ENCODE data around the gene MYO15A.

The MYO15A gene

GRCh38 chr17:18105027-18105426, 3.5 kb upstream of the MYO15A start:
- 99% methylated on average over 3 of the region's 3 CpGs for WGBS

GRCh38 chr17:18105595-18105994, 3.0 kb upstream of the MYO15A start:
- 93% methylated on average over 6 of the region's 6 CpGs for WGBS
- no peak for DNase-seq
- H3K27me3 ChIP-seq (ENCODE audit: control insufficient read depth in 1 of 2, insufficient read depth in 1 of 2, low read length in 2 of 2), result peaks cover 0 to under 1% of the 10 kb centered on the region in 2 experiments

More at GRCh38 chr17:18105027-18105426, 3.5 kb upstream of the MYO15A start:
- H3K27ac ChIP-seq (ENCODE audit: low read length, poor library complexity, severe bottlenecking), result no peak overlapping the region
- no peaks in the 10 kb centered on the region for H3K9me3 ChIP-seq (ENCODE audit: control insufficient read depth, low read length)
- H4K8ac ChIP-seq (ENCODE audit: low read length), result no peak overlapping the region
- no peak overlapping the region for H2AFZ ChIP-seq (ENCODE audit: low read depth, low read length)
- H2BK15ac ChIP-seq (ENCODE audit: low read depth, poor library complexity, severe bottlenecking), result no peak overlapping the region
- H3K23ac ChIP-seq (ENCODE audit: low read length in 2 of 2), result no peak overlapping the region
- no peak overlapping the region for H2BK5ac ChIP-seq (ENCODE audit: low read depth, low read length, poor library complexity, severe bottlenecking)
- peaks cover 58 to 71% of the 10 kb centered on the region in 2 experiments for H3K36me3 ChIP-seq (ENCODE audit: control insufficient read depth in 1 of 2, insufficient read depth in 2 of 2, low read depth in 1 of 2, low read length in 2 of 2)
- H3K79me1 ChIP-seq (replicated peaks; ENCODE audit: low read length, poor library complexity, severe bottlenecking), result peaks cover 3% of the 10 kb centered on the region
- no peak overlapping the region for H3K4me3 ChIP-seq (ENCODE audit: insufficient read depth in 1 of 2, low read depth in 1 of 2, low read length in 2 of 2)
- H2AK5ac ChIP-seq (ENCODE audit: low read length, severe bottlenecking), result no peak overlapping the region
- H3K9ac ChIP-seq (ENCODE audit: low read length), result no peak overlapping the region
- no peak overlapping the region for H3K4me2 ChIP-seq (ENCODE audit: low read length, poor library complexity, severe bottlenecking)
- H3K18ac ChIP-seq (ENCODE audit: low read depth in 1 of 2, low read length in 2 of 2), result no peak overlapping the region
- H4K91ac ChIP-seq (ENCODE audit: low read length), result peak overlapping the region; percentile 65
- peaks cover 3% of the 10 kb centered on the region for H3K4me1 ChIP-seq (ENCODE audit: control insufficient read depth, insufficient read depth, low read depth, low read length)
- H3K14ac ChIP-seq (ENCODE audit: low read length in 2 of 2), result no peak overlapping the region
- no peak overlapping the region for H2BK12ac ChIP-seq (ENCODE audit: low read length in 2 of 2)
- no peak overlapping the region for H2BK120ac ChIP-seq (ENCODE audit: low read depth, low read length)
- no peak for DNase-seq
- H3K27me3 ChIP-seq (ENCODE audit: control insufficient read depth in 1 of 2, insufficient read depth in 1 of 2, low read length in 2 of 2), result no peaks in the 10 kb centered on the region
- no peak overlapping the region for H3K4ac ChIP-seq (ENCODE audit: low read depth in 1 of 2, low read length in 2 of 2)

GRCh38 chr17:18106211-18106610, 2.3 kb upstream of the MYO15A start:
- peaks cover 0 to 6% of the 10 kb centered on the region in 2 experiments for H3K27me3 ChIP-seq (ENCODE audit: control insufficient read depth in 1 of 2, insufficient read depth in 1 of 2, low read length in 2 of 2)
- H2BK120ac ChIP-seq (ENCODE audit: low read depth, low read length), result no peak overlapping the region
- no peak overlapping the region for H3K4me2 ChIP-seq (ENCODE audit: low read length, poor library complexity, severe bottlenecking)
- H2AFZ ChIP-seq (ENCODE audit: low read depth, low read length), result no peak overlapping the region
- H2BK15ac ChIP-seq (ENCODE audit: low read depth, poor library complexity, severe bottlenecking), result no peak overlapping the region
- no peak overlapping the region for H2BK5ac ChIP-seq (ENCODE audit: low read depth, low read length, poor library complexity, severe bottlenecking)
- H4K91ac ChIP-seq (ENCODE audit: low read length), result no peak overlapping the region
- H4K8ac ChIP-seq (ENCODE audit: low read length), result no peak overlapping the region
- no peak overlapping the region for H3K27ac ChIP-seq (ENCODE audit: low read length, poor library complexity, severe bottlenecking)
- DNase-seq, result no peak
- H3K9me3 ChIP-seq (ENCODE audit: control insufficient read depth, low read length), result no peaks in the 10 kb centered on the region
- peaks cover 46 to 60% of the 10 kb centered on the region in 2 experiments for H3K36me3 ChIP-seq (ENCODE audit: control insufficient read depth in 1 of 2, insufficient read depth in 2 of 2, low read depth in 1 of 2, low read length in 2 of 2)
- no peak overlapping the region for H3K9ac ChIP-seq (ENCODE audit: low read length)
- no peak overlapping the region for H2BK12ac ChIP-seq (ENCODE audit: low read length in 2 of 2)
- H3K14ac ChIP-seq (ENCODE audit: low read length in 2 of 2), result no peak overlapping the region
- H2AK5ac ChIP-seq (ENCODE audit: low read length, severe bottlenecking), result no peak overlapping the region
- no peak overlapping the region for H3K4ac ChIP-seq (ENCODE audit: low read depth in 1 of 2, low read length in 2 of 2)
- 97% methylated on average over 6 of the region's 9 CpGs for WGBS
- H3K4me3 ChIP-seq (ENCODE audit: insufficient read depth in 1 of 2, low read depth in 1 of 2, low read length in 2 of 2), result no peak overlapping the region
- no peaks in the 10 kb centered on the region for H3K79me1 ChIP-seq (replicated peaks; ENCODE audit: low read length, poor library complexity, severe bottlenecking)
- H3K4me1 ChIP-seq (ENCODE audit: control insufficient read depth, insufficient read depth, low read depth, low read length), result peaks cover 3% of the 10 kb centered on the region
- H3K23ac ChIP-seq (ENCODE audit: low read length in 2 of 2), result no peak overlapping the region
- no peak overlapping the region for H3K18ac ChIP-seq (ENCODE audit: low read depth in 1 of 2, low read length in 2 of 2)

More at GRCh38 chr17:18105595-18105994, 3.0 kb upstream of the MYO15A start:
- no peaks in the 10 kb centered on the region for H3K79me1 ChIP-seq (replicated peaks; ENCODE audit: low read length, poor library complexity, severe bottlenecking)
- no peak overlapping the region for H2AK5ac ChIP-seq (ENCODE audit: low read length, severe bottlenecking)
- H3K36me3 ChIP-seq (ENCODE audit: control insufficient read depth in 1 of 2, insufficient read depth in 2 of 2, low read depth in 1 of 2, low read length in 2 of 2), result peaks cover 52 to 66% of the 10 kb centered on the region in 2 experiments
- H2BK5ac ChIP-seq (ENCODE audit: low read depth, low read length, poor library complexity, severe bottlenecking), result no peak overlapping the region
- H2BK12ac ChIP-seq (ENCODE audit: low read length in 2 of 2), result no peak overlapping the region
- peaks cover 3% of the 10 kb centered on the region for H3K4me1 ChIP-seq (ENCODE audit: control insufficient read depth, insufficient read depth, low read depth, low read length)
- H3K4ac ChIP-seq (ENCODE audit: low read depth in 1 of 2, low read length in 2 of 2), result no peak overlapping the region
- no peak overlapping the region for H3K27ac ChIP-seq (ENCODE audit: low read length, poor library complexity, severe bottlenecking)
- no peaks in the 10 kb centered on the region for H3K9me3 ChIP-seq (ENCODE audit: control insufficient read depth, low read length)
- H3K9ac ChIP-seq (ENCODE audit: low read length), result no peak overlapping the region
- no peak overlapping the region for H4K91ac ChIP-seq (ENCODE audit: low read length)
- H3K14ac ChIP-seq (ENCODE audit: low read length in 2 of 2), result no peak overlapping the region
- no peak overlapping the region for H3K18ac ChIP-seq (ENCODE audit: low read depth in 1 of 2, low read length in 2 of 2)
- no peak overlapping the region for H2AFZ ChIP-seq (ENCODE audit: low read depth, low read length)
- no peak overlapping the region for H3K4me3 ChIP-seq (ENCODE audit: insufficient read depth in 1 of 2, low read depth in 1 of 2, low read length in 2 of 2)
- H2BK120ac ChIP-seq (ENCODE audit: low read depth, low read length), result no peak overlapping the region
- H3K23ac ChIP-seq (ENCODE audit: low read length in 2 of 2), result no peak overlapping the region
- H2BK15ac ChIP-seq (ENCODE audit: low read depth, poor library complexity, severe bottlenecking), result no peak overlapping the region
- H4K8ac ChIP-seq (ENCODE audit: low read length), result no peak overlapping the region
- no peak overlapping the region for H3K4me2 ChIP-seq (ENCODE audit: low read length, poor library complexity, severe bottlenecking)

- no peak overlapping the region for H2BK120ac ChIP-seq (ENCODE audit: low read depth, low read length)
- H3K27me3 ChIP-seq (ENCODE audit: control insufficient read depth in 1 of 2, insufficient read depth in 1 of 2, low read length in 2 of 2), result peaks cover 0 to 16% of the 10 kb centered on the region in 2 experiments
Measured at GRCh38 chr17:18107061-18107790, 1.3 kb upstream of the MYO15A start.

More at GRCh38 chr17:18107061-18107790, 1.3 kb upstream of the MYO15A start:
- Histone ChIP-seq H3K4me2 (ENCODE audit: low read length, poor library complexity, severe bottlenecking) (no peak overlapping the region), H3K9me3 (ENCODE audit: control insufficient read depth, low read length) (no peaks in the 10 kb centered on the region), H4K8ac (ENCODE audit: low read length) (no peak overlapping the region), H3K36me3 (ENCODE audit: control insufficient read depth in 1 of 2, insufficient read depth in 2 of 2, low read depth in 1 of 2, low read length in 2 of 2) (peaks cover 37 to 50% of the 10 kb centered on the region in 2 experiments), H3K18ac (ENCODE audit: low read depth in 1 of 2, low read length in 2 of 2) (no peak overlapping the region), H3K27ac (ENCODE audit: low read length, poor library complexity, severe bottlenecking) (no peak overlapping the region), H2BK15ac (ENCODE audit: low read depth, poor library complexity, severe bottlenecking) (no peak overlapping the region), H2AK5ac (ENCODE audit: low read length, severe bottlenecking) (no peak overlapping the region), H3K9ac (ENCODE audit: low read length) (no peak overlapping the region), H3K14ac (ENCODE audit: low read length in 2 of 2) (no peak overlapping the region), H3K4ac (ENCODE audit: low read depth in 1 of 2, low read length in 2 of 2) (no peak overlapping the region), H3K4me1 (ENCODE audit: control insufficient read depth, insufficient read depth, low read depth, low read length) (peaks cover 3% of the 10 kb centered on the region), H3K23ac (ENCODE audit: low read length in 2 of 2) (no peak overlapping the region), H2BK5ac (ENCODE audit: low read depth, low read length, poor library complexity, severe bottlenecking) (no peak overlapping the region), H3K4me3 (ENCODE audit: insufficient read depth in 1 of 2, low read depth in 1 of 2, low read length in 2 of 2) (no peak overlapping the region), H3K79me1 (replicated peaks; ENCODE audit: low read length, poor library complexity, severe bottlenecking) (no peaks in the 10 kb centered on the region), H2BK12ac (ENCODE audit: low read length in 2 of 2) (no peak overlapping the region), H2AFZ (ENCODE audit: low read depth, low read length) (no peak overlapping the region), H4K91ac (ENCODE audit: low read length) (peak overlapping the region; percentile 0)
- no peak for DNase-seq
- 95% methylated on average over 14 of the region's 14 CpGs for WGBS

All from mesenchymal stem cell (in vitro differentiated cells and primary cell).